ENCODE measurements around the gene APBA3. TPM values are rescaled to one million over a fixed set of nuclear protein-coding genes. Genes with fewer than 3 reads are reported as not detected.
A peak's percentile ranks its signal among the peaks of the same experiment; 100 is the strongest.

The APBA3 gene
- total and polyA plus RNA-seq, 9 of the 15 experiments (the other 6 are each of a cell fraction or from before 2014, with no cell fraction given) = 0.10 to 29.5 (median 11.5) TPM

- POLR2A ChIA-PET = interaction anchor here (0.6 to 1.1 kb wide), 5 partner anchors 13 to 846 kb away, joined by 3 to 4 read pairs (median 3); no protein-coding TSS in a partner anchor
- Histone ChIP-seq H3K4me3 (no peak overlapping the region), H3K9me1 (ENCODE audit: control insufficient read depth, insufficient read depth, low read length) (no peaks in the 10 kb centered on the region), H4K20me1 (replicated peaks; ENCODE audit: control insufficient read depth, insufficient read depth, low read length) (no peaks in the 10 kb centered on the region), H3K4me1 (replicated peaks in 1 of 2; ENCODE audit: control insufficient read depth in 2 of 2, insufficient read depth in 2 of 2, low read length in 2 of 2) (peaks cover 0 to 3% of the 10 kb centered on the region in 2 experiments; a peak in 3 of 5 replicates), H3K9me3 (replicated peaks; ENCODE audit: control insufficient read depth, insufficient read depth, low read depth, low read length) (no peaks in the 10 kb centered on the region), H3K4me2 (ENCODE audit: insufficient read depth, low read length) (no peak overlapping the region), H3K36me3 (ENCODE audit: control insufficient read depth, insufficient read depth, low read length) (no peaks in the 10 kb centered on the region), H2AFZ (ENCODE audit: low read depth, low read length) (no peak overlapping the region), H3K9ac (ENCODE audit: insufficient read depth in 1 of 2, low read depth in 2 of 2, low read length in 2 of 2) (no peak overlapping the region), H3K27ac (ENCODE audit: extremely low read depth, low read depth, low read length) (no peak overlapping the region), H3K27me3 (ENCODE audit: control insufficient read depth in 2 of 2, insufficient read depth in 2 of 2, low read length in 2 of 2) (peaks cover 9 to 18% of the 10 kb centered on the region in 2 experiments; a peak in 3 of 5 replicates), H3K79me2 (ENCODE audit: control insufficient read depth, insufficient read depth, low read length) (no peaks in the 10 kb centered on the region)
- TF ChIP-seq RBM25 (IDR thresholded peaks at IDR 0.05; ENCODE audit: low read depth, low read length, severe bottlenecking) (peak; percentile 56), ETV5 (CRISPR knock-in tag; IDR thresholded peaks at IDR 0.05; ENCODE audit: low read depth) (no peak)
- WGBS (ENCODE audit: insufficient coverage, low coverage, missing lambda C conversion rate) = 31% methylated on average over 2 of the region's 2 CpGs
- in situ Hi-C loops (cut with MboI) (no loop called here), intact Hi-C loops (cut with micrococcal nuclease) (no loop called here)
- CTCF ChIA-PET (ENCODE audit: low intra/inter-chr PET ratio) = no interaction called here
- ATAC-seq (no peak), FAIRE-seq (no peak), DNase-seq (ENCODE audit: extremely low read depth in 1 of 4, low spot score in 3 of 4) (peak in 1 of 4 experiments; percentile 22)
- BruUV-seq (replicated peaks) = no TSS peak
These were observed 34.9 kb upstream of the APBA3 start for GRCh38 chr19:3796358-3796757.

DNA sequence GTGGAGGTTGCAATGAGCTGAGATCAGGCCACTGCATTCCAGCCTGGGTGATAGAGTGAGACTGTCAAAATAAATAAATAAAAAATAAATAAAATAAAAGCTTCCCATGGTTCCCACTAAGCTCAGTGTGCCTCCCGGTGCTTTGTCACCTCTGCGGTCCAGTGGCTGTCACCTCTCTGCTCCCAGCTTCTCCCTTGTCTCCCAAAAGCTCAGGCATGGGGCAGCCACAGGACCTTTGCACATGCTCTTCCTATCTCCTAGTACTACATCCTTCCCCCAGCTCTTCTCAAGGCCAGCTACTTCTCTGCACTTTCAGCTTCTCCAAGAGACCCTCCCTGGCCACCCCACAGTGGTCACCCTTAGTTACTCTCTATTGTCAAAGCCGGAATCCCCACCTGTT, 32.3 kb upstream of the APBA3 start:
- FAIRE-seq = no peak
- no peaks in the 10 kb centered on the region for H3K79me2 ChIP-seq (ENCODE audit: control insufficient read depth, insufficient read depth, low read length)
- peaks cover 0 to 10% of the 10 kb centered on the region in 2 experiments; a peak in 1 of 5 replicates for H3K27me3 ChIP-seq (ENCODE audit: control insufficient read depth in 2 of 2, insufficient read depth in 2 of 2, low read length in 2 of 2)
- ChIA-PET CTCF (ENCODE audit: low intra/inter-chr PET ratio) (no interaction called here), POLR2A (no interaction called here)
- no TSS peak for BruUV-seq (replicated peaks)
- H3K9me3 ChIP-seq (replicated peaks; ENCODE audit: control insufficient read depth, insufficient read depth, low read depth, low read length) = 0 out of 2 replicates have a peak, but pooled peaks cover 2% of the 10 kb centered on the region
- H3K4me2 ChIP-seq (ENCODE audit: insufficient read depth, low read length) = no peak overlapping the region
- no peaks in the 10 kb centered on the region; a peak in 1 of 5 replicates for H3K4me1 ChIP-seq (replicated peaks in 1 of 2; ENCODE audit: control insufficient read depth in 2 of 2, insufficient read depth in 2 of 2, low read length in 2 of 2)
- H3K27ac ChIP-seq (ENCODE audit: extremely low read depth, low read depth, low read length) = no peak overlapping the region
- no peaks in the 10 kb centered on the region for H3K9me1 ChIP-seq (ENCODE audit: control insufficient read depth, insufficient read depth, low read length)
- no peak overlapping the region for H3K9ac ChIP-seq (ENCODE audit: insufficient read depth in 1 of 2, low read depth in 2 of 2, low read length in 2 of 2)
- H3K4me3 ChIP-seq = no peak overlapping the region
- DNase-seq (ENCODE audit: extremely low read depth in 1 of 4, low spot score in 3 of 4) = no peak
- no peaks in the 10 kb centered on the region for H3K36me3 ChIP-seq (ENCODE audit: control insufficient read depth, insufficient read depth, low read length)
- in situ Hi-C loops (cut with MboI) = no loop called here
- no peaks in the 10 kb centered on the region for H4K20me1 ChIP-seq (replicated peaks; ENCODE audit: control insufficient read depth, insufficient read depth, low read length)
- intact Hi-C loops (cut with micrococcal nuclease) = no loop called here
- ATAC-seq = no peak
- 66% methylated on average over 3 of the region's 3 CpGs for WGBS (ENCODE audit: insufficient coverage, low coverage, missing lambda C conversion rate)
- H2AFZ ChIP-seq (ENCODE audit: low read depth, low read length) = no peak overlapping the region
- peak; percentile 80 for TF ChIP-seq RBM25 (IDR thresholded peaks at IDR 0.05; ENCODE audit: low read depth, low read length, severe bottlenecking)
- no peak for TF ChIP-seq RBM34 (IDR thresholded peaks at IDR 0.05; ENCODE audit: borderline replicate concordance, insufficient read depth, low read length)
- 0 out of 4 replicates have a peak, but pooled peaks of 1 of the 2 experiments have one; percentile 25 for TF ChIP-seq RCOR1 (IDR thresholded peaks at IDR 0.05; ENCODE audit: borderline replicate concordance in 1 of 2, low read depth in 2 of 2, low read length in 2 of 2)
- TF ChIP-seq KHSRP (IDR thresholded peaks at IDR 0.05) = no peak
- TF ChIP-seq KDM1A (IDR thresholded peaks at IDR 0.05) = peak in 1 of 2 experiments; percentile 31; a peak in 1 of 4 replicates
- TF ChIP-seq PTBP1 (IDR thresholded peaks at IDR 0.05; ENCODE audit: low read depth, low read length) = 0 out of 2 replicates have a peak, but pooled peaks have one; percentile 45
- peak; percentile 67; the same call in 1 of the 2 replicates for TF ChIP-seq BCOR (IDR thresholded peaks at IDR 0.05)
